Hepatocyte (in vitro differentiated cells): ENCODE data around the gene THOC1.

Experiments
- EZH2 ChIP-seq: fragments of 200-600 bp; sonication (generic); IDR thresholded peaks from 2 replicates; pipeline ENCODE4 v1.6.1; 2016; ENCODE audit warnings: antibody characterized with exemption, mild to moderate bottlenecking, borderline replicate concordance
- EZH2phosphoT487 ChIP-seq: fragments of 200-600 bp; sonication (generic); IDR thresholded peaks from one replicate; pipeline ENCODE4 v1.6.1; 2018; ENCODE audit warnings: antibody characterized with exemption, mild to moderate bottlenecking, low read depth, moderate library complexity; ENCODE audit not compliant: unreplicated experiment, severe bottlenecking
- TF ChIP-seq, protein P1 (sequence below): fragments of 200-600 bp; sonication (generic); IDR thresholded peaks from 2 replicates; pipeline ENCODE4 v1.5.1; 2016; ENCODE audit warnings: antibody characterized with exemption, mild to moderate bottlenecking; ENCODE audit not compliant: poor library complexity

DNA sequence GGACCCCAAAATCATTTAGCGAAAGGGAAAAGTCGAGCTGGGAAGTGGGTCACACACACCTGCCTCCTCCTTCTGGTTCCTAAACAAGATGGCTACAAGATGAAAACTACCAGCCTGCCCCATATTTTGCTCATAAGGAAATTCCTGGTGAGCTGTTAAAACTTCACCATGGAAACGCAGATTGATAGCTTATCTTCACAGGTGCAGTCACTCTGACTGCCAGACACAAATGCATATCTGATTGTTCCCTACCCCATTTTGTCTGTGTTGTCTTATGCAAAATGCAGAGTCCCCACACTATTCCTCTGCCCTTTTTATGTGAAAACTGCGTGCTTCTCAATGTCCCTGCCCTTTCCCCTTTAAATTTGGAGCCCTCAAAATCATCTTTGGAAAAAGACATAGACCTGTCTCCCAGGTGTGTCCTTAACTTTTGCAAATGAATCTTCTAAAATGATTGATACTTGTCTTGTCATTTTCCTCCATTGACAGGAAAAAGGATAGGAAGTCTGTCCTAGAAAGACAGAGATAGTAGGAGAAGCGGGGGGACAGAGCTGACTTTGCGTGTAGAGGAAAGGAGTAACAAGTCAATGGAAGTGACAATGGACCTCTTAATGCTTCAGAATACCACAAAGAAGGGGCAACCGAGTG lies 38.9 kb upstream of the THOC1 start:
- TF ChIP-seq, protein P1, sequence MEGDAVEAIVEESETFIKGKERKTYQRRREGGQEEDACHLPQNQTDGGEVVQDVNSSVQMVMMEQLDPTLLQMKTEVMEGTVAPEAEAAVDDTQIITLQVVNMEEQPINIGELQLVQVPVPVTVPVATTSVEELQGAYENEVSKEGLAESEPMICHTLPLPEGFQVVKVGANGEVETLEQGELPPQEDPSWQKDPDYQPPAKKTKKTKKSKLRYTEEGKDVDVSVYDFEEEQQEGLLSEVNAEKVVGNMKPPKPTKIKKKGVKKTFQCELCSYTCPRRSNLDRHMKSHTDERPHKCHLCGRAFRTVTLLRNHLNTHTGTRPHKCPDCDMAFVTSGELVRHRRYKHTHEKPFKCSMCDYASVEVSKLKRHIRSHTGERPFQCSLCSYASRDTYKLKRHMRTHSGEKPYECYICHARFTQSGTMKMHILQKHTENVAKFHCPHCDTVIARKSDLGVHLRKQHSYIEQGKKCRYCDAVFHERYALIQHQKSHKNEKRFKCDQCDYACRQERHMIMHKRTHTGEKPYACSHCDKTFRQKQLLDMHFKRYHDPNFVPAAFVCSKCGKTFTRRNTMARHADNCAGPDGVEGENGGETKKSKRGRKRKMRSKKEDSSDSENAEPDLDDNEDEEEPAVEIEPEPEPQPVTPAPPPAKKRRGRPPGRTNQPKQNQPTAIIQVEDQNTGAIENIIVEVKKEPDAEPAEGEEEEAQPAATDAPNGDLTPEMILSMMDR = no peak
- TF ChIP-seq EZH2 (no peak), EZH2phosphoT487 (no peak)
